ENCODE data around the gene PTPRD. TPM values are rescaled to one million over a fixed set of nuclear protein-coding genes. Genes with fewer than 3 reads are reported as not detected.
"Not testable (repeated sequence)": the region's sequence is repeated elsewhere in the genome, so short reads cannot be mapped to it uniquely, and the experiment has no call there.

The PTPRD gene
- total RNA-seq, 1 donor from 2014 or later, result 7.8 TPM

GRCh38 chr9:9100070-9100469 lies 1512.7 kb downstream of the PTPRD start:
- no peak for ATAC-seq (ENCODE audit: poor library complexity)
- no peak for DNase-seq
- intact Hi-C loops (cut with DNase I), result no loop called here

GRCh38 chr9:9099646-9100045 lies 1513.2 kb downstream of the PTPRD start:
- no peak for DNase-seq
- intact Hi-C loops (cut with DNase I), result no loop called here
- ATAC-seq (ENCODE audit: poor library complexity), result no peak

GRCh38 chr9:9097254-9097653 lies 1515.5 kb downstream of the PTPRD start:
- DNase-seq; ATAC-seq (ENCODE audit: poor library complexity); intact Hi-C loops (cut with DNase I): not testable (repeated sequence)

- no peak for ATAC-seq (ENCODE audit: poor library complexity)
- no peak for DNase-seq
- intact Hi-C loops (cut with DNase I), result no loop called here
Measured at GRCh38 chr9:9091387-9091786, 1521.4 kb downstream of the PTPRD start.

- intact Hi-C loops (cut with DNase I), result no loop called here
- DNase-seq (no peak), ATAC-seq (ENCODE audit: poor library complexity) (no peak)
Measured at GRCh38 chr9:9079473-9079872, 1533.3 kb downstream of the PTPRD start.

- ATAC-seq (ENCODE audit: poor library complexity) (no peak), DNase-seq (no peak)
- intact Hi-C loops (cut with DNase I), result no loop called here
Measured at GRCh38 chr9:9078301-9078700, 1534.5 kb downstream of the PTPRD start.

- no peak for ATAC-seq (ENCODE audit: poor library complexity)
- no peak for DNase-seq
- intact Hi-C loops (cut with DNase I), result no loop called here
Measured at GRCh38 chr9:9061627-9062026, 1551.2 kb downstream of the PTPRD start.

GRCh38 chr9:9054354-9054992 lies 1558.3 kb downstream of the PTPRD start:
- intact Hi-C loops (cut with DNase I), result no loop called here
- DNase-seq, result no peak
- ATAC-seq (ENCODE audit: poor library complexity), result no peak

GRCh38 chr9:9045572-9045971 lies 1567.2 kb downstream of the PTPRD start:
- intact Hi-C loops (cut with DNase I), result no loop called here
- ATAC-seq (ENCODE audit: poor library complexity) (no peak), DNase-seq (no peak)

GRCh38 chr9:9045072-9045471 lies 1567.7 kb downstream of the PTPRD start:
- intact Hi-C loops (cut with DNase I), result no loop called here
- ATAC-seq (ENCODE audit: poor library complexity) (no peak), DNase-seq (no peak)

- ATAC-seq (ENCODE audit: poor library complexity); intact Hi-C loops (cut with DNase I); DNase-seq: not testable (repeated sequence)
Measured at GRCh38 chr9:9043788-9044187, 1569.0 kb downstream of the PTPRD start.

GRCh38 chr9:9041756-9042155 lies 1571.0 kb downstream of the PTPRD start:
- DNase-seq, result no peak
- intact Hi-C loops (cut with DNase I), result no loop called here
- no peak for ATAC-seq (ENCODE audit: poor library complexity)

- peak; percentile 41 for ATAC-seq (ENCODE audit: poor library complexity)
- intact Hi-C loops (cut with DNase I), result no loop called here
- DNase-seq, result no peak
Measured at GRCh38 chr9:9033022-9033421, 1579.8 kb downstream of the PTPRD start.

- DNase-seq, result no peak
- no peak for ATAC-seq (ENCODE audit: poor library complexity)
- intact Hi-C loops (cut with DNase I), result no loop called here
Measured at GRCh38 chr9:9016597-9016996, 1596.2 kb downstream of the PTPRD start.

GRCh38 chr9:9004810-9005209 lies 1608.0 kb downstream of the PTPRD start:
- DNase-seq (no peak), ATAC-seq (ENCODE audit: poor library complexity) (no peak)
- intact Hi-C loops (cut with DNase I), result no loop called here

GRCh38 chr9:9002826-9003583 lies 1609.8 kb downstream of the PTPRD start:
- DNase-seq (no peak), ATAC-seq (ENCODE audit: poor library complexity) (peak; percentile 73)
- intact Hi-C loops (cut with DNase I), result no loop called here

- no peak for DNase-seq
- ATAC-seq (ENCODE audit: poor library complexity), result no peak
- intact Hi-C loops (cut with DNase I), result no loop called here
Measured at GRCh38 chr9:8980496-8981013, 1632.2 kb downstream of the PTPRD start.

- intact Hi-C loops (cut with DNase I), result no loop called here
- ATAC-seq (ENCODE audit: poor library complexity) (no peak), DNase-seq (no peak)
Measured at GRCh38 chr9:8978334-8978733, 1634.5 kb downstream of the PTPRD start.

GRCh38 chr9:8968350-8968749 lies 1644.5 kb downstream of the PTPRD start:
- ATAC-seq (ENCODE audit: poor library complexity); DNase-seq; intact Hi-C loops (cut with DNase I): not testable (repeated sequence)

GRCh38 chr9:8963885-8964284 lies 1648.9 kb downstream of the PTPRD start:
- ATAC-seq (ENCODE audit: poor library complexity), result peak; percentile 63
- intact Hi-C loops (cut with DNase I), result no loop called here
- no peak for DNase-seq

Measured in Right ventricle myocardium superior (tissue), 1 donor.